Activated B cell treated with CpG ODN at 0.5 μM for 24 hours (primary cell): ENCODE results near the gene INO80B. TPM values are rescaled to one million over a fixed set of nuclear protein-coding genes. Genes with fewer than 3 reads are reported as not detected.

Source experiments
- ATAC-seq: fragments of 200-7000 bp; cut with Tn5 transposase; one replicate; pipeline ENCODE4 v1.10.0; 2021; ENCODE audit warnings: low read depth, mild to moderate bottlenecking, moderate library complexity
- CTCF ChIA-PET: fragments of 350-600 bp; sonication (Branson Sonifier 250); formaldehyde crosslinking; loops from one replicate; lab custom pipeline; 2021; ENCODE audit warnings: antibody characterized with exemption; lab: Charles Lee
- POLR2A ChIA-PET: fragments of 350-600 bp; sonication (Branson Sonifier 250); formaldehyde crosslinking; loops from one replicate; lab custom pipeline; 2021; ENCODE audit warnings: antibody characterized with exemption; lab: Charles Lee
- DNase-seq: peaks from one replicate; pipeline ENCODE4 v3.0.0; 2022
- H3K27ac Mint-ChIP-seq: one replicate; pipeline ENCODE4 v1.8.0; 2020; ENCODE audit warnings: mixed read lengths
- H3K27me3 Mint-ChIP-seq: one replicate; pipeline ENCODE4 v1.8.0; 2021; ENCODE audit warnings: mixed read lengths
- H3K36me3 Mint-ChIP-seq: one replicate; pipeline ENCODE4 v1.8.0; 2021; ENCODE audit warnings: low read depth, mixed read lengths
- H3K4me1 Mint-ChIP-seq: one replicate; pipeline ENCODE4 v1.8.0; 2021; ENCODE audit warnings: mixed read lengths
- H3K4me3 Mint-ChIP-seq: one replicate; pipeline ENCODE4 v1.8.0; 2020; ENCODE audit warnings: mild to moderate bottlenecking, mixed read lengths
- H3K9me3 Mint-ChIP-seq: one replicate; pipeline ENCODE4 v1.8.0; 2020; ENCODE audit warnings: mixed read lengths
- CTCF ChIP-seq: fragments of 200-600 bp; IDR thresholded peaks from one replicate; pipeline ENCODE4 v1.8.0; 2022; ENCODE audit warnings: antibody characterized with exemption, mild to moderate bottlenecking
- intact Hi-C: fragments of 100-400 bp; cut with micrococcal nuclease; formaldehyde crosslinking; loops from one replicate; pipeline ENCODE4 v1.15.1; 2024
- total RNA-seq: library from RNA; stranded (reverse); gene quantifications from 2 replicates; pipeline ENCODE4 v1.2.3, GENCODE V29; 2022

Gene INO80B
- total RNA-seq, 1 donor from 2014 or later: 51.3 TPM

- intact Hi-C loops: no loop called here
- Mint-ChIP-seq H3K27me3 (no peaks in the 10 kb centered on the region), H3K36me3 (peaks cover 33% of the 10 kb centered on the region), H3K4me3 (no peak overlapping the region), H3K4me1 (peaks cover 13% of the 10 kb centered on the region), H3K9me3 (no peaks in the 10 kb centered on the region), H3K27ac (no peak overlapping the region)
- POLR2A ChIA-PET: interaction anchor here (0.7 kb wide), 1 partner anchor 66 kb away, joined by 3 read pairs; no protein-coding TSS in a partner anchor
- no peak for TF ChIP-seq CTCF
- ATAC-seq (no peak), DNase-seq (no peak)
- CTCF ChIA-PET: no interaction called here
These were observed 29.4 kb upstream of the INO80B start for GRCh38 chr2:74425523-74425922.

GRCh38 chr2:74426181-74426758 lies 28.6 kb upstream of the INO80B start:
- intact Hi-C loops: no loop called here
- ATAC-seq: no peak

DNA sequence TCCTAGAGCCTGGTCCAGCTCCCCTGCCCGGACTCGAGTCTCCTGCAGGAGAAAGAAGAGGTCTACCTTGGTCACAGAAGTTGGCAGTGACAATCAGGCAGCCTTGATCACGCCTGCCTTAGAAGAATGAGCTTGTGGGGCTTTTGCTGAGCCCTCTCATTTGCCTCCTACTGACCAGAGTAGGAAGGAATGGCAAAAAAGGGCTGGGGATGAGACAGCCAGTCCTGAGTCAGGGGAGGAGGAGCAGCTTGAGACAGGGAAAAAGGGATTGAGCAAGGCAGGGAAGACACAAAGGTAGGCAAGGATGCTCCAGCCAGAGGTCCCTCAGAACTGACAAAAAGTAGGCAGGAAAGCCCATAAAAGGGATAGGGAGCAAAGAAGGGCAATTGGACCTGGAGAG lies 27.3 kb upstream of the INO80B start:
- ChIA-PET CTCF (no interaction called here), POLR2A (interaction anchor here (0.5 kb wide), 1 partner anchor 45 kb away, joined by 5 read pairs; no protein-coding TSS in a partner anchor)
- intact Hi-C loops: no loop called here
- H3K27me3 Mint-ChIP-seq: no peaks in the 10 kb centered on the region
- no peaks in the 10 kb centered on the region for H3K4me1 Mint-ChIP-seq
- H3K27ac Mint-ChIP-seq: no peak overlapping the region
- no peak overlapping the region for H3K4me3 Mint-ChIP-seq
- DNase-seq (no peak), ATAC-seq (no peak)
- TF ChIP-seq CTCF: no peak
- peaks cover 30% of the 10 kb centered on the region for H3K36me3 Mint-ChIP-seq
- H3K9me3 Mint-ChIP-seq: no peaks in the 10 kb centered on the region

More at GRCh38 chr2:74426181-74426758, 28.6 kb upstream of the INO80B start:
- no peak for DNase-seq
- peaks cover 6% of the 10 kb centered on the region for H3K4me1 Mint-ChIP-seq
- ChIA-PET CTCF (no interaction called here), POLR2A (no interaction called here)
- H3K27ac Mint-ChIP-seq: no peak overlapping the region
- TF ChIP-seq CTCF: no peak
- H3K4me3 Mint-ChIP-seq: no peak overlapping the region
- no peaks in the 10 kb centered on the region for H3K9me3 Mint-ChIP-seq
- no peaks in the 10 kb centered on the region for H3K27me3 Mint-ChIP-seq
- peaks cover 32% of the 10 kb centered on the region for H3K36me3 Mint-ChIP-seq

DNA sequence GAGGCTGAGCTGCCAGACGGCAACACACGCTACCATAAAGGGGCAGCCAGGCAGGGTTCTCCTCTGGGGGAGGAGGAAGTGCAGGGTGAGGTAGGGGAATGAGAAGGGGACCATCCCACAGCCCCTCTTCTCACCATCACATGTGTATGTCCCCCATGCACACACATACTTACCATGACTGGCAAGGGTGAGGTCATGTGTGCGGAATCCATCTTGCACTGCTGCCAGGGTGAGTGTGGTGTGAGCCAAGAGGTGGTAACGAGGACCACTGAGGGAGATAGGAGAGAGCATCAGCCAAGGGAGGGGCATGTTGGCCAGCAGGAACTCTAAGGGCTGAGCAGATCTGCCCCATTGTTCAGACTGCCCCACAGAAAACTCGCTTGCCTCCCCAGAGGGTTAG lies 26.2 kb upstream of the INO80B start:
- Mint-ChIP-seq H3K9me3 (no peaks in the 10 kb centered on the region), H3K4me3 (no peak overlapping the region), H3K36me3 (peaks cover 30% of the 10 kb centered on the region), H3K4me1 (no peaks in the 10 kb centered on the region), H3K27ac (no peak overlapping the region), H3K27me3 (no peaks in the 10 kb centered on the region)
- no peak for DNase-seq
- CTCF ChIA-PET: no interaction called here
- no peak for TF ChIP-seq CTCF
- no peak for ATAC-seq
- POLR2A ChIA-PET: interaction anchor here (0.5 kb wide), 1 partner anchor 141 kb away, joined by 4 read pairs; no protein-coding TSS in a partner anchor
- intact Hi-C loops: no loop called here

DNA sequence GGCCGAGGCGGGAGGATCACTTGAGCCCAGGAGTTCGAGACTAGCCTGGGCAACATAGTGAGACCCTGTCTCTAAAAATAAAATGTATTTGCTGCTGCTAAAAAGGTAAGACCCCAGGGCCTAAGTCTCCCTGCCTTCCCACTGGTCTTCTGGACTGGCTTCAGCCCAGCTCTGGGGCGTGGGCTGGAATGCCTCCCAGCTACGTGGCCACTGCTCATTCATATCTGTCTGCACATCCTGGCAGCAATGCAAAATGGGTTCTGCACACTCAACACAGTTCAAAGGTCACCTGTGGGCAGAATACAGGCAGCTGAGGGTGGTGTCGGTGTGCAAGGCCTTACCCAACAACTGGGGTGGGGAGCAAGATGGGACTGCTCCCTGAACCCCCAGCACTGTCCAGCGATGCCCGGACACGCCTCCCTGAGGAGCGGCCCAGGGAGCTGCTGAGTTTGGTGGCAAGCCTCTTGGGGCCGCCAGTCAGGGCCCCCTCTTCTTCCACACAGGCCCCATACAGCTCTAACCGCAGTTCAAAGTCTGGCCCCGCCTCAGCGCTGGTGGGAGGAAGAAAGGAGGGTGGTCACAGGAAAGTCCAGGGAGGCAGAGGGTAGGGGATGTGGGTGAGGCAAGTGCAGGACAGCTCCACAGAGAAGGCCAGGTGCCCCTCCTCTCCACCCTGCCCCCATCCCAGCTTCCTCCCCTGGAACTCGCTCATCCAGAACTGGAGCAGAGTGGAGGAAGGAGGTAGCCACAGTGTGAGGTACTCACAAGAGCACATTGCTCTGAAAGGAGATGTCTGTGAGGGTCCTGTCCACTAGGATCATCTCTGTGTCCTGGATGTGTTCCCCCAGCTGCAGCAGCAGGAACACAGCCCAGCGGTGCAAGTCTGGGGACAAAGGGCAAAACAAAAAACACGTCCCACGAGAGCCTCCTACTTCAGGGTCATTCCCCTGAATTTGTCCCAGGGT lies 25.1 kb upstream of the INO80B start:
- ChIA-PET POLR2A (no interaction called here), CTCF (no interaction called here)
- H3K4me3 Mint-ChIP-seq: no peak overlapping the region
- intact Hi-C loops: no loop called here
- H3K4me1 Mint-ChIP-seq: no peaks in the 10 kb centered on the region
- no peaks in the 10 kb centered on the region for H3K27me3 Mint-ChIP-seq
- DNase-seq: no peak
- H3K9me3 Mint-ChIP-seq: no peaks in the 10 kb centered on the region
- no peak for ATAC-seq
- no peak overlapping the region for H3K27ac Mint-ChIP-seq
- no peak for TF ChIP-seq CTCF
- peaks cover 27% of the 10 kb centered on the region for H3K36me3 Mint-ChIP-seq
